ENCODE data around the gene DCP1A. TPM values are rescaled to one million over a fixed set of nuclear protein-coding genes. Genes with fewer than 3 reads are reported as not detected.

Gene DCP1A
- total and polyA plus RNA-seq, 2 of the 13 experiments (the other 11 are each of a cell fraction or from before 2014, with no cell fraction given), result 14.2 to 41.2 TPM

DNA sequence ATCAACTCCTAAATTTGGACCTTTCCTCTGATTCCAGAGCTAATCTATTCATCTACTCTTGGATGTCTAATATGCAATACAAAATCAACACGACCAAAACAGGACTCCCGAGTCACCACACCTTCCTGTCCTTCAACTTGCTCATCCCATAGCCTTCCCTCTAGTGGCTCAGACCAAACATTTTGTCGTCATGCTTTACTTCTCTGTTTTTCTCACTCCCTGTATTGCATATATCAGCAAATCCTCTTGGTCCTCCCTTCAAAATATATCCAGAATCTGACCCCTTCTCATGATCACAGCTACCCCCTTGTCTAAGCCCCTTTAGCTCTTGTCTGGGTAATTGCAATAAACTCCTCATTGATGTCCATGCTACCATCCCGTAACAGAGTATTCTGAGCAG, 30.5 kb upstream of the DCP1A start:
- in situ Hi-C loops (cut with HindIII; ENCODE audit: extremely low pct_ligation_motif_present, low pct_unique_long_range_greater_than_20kb) (loop anchor here (10.0 kb wide), 2 partner anchors 117 to 337 kb away; partner anchors contain the start of gene CACNA1D), intact Hi-C loops (cut with micrococcal nuclease; ENCODE audit: unreplicated experiment) (loop anchor here (5.0 kb wide), 1 partner anchor 135 kb away; no protein-coding TSS in a partner anchor)
- FAIRE-seq (no peak), ATAC-seq (peak; percentile 43; the same call in 2 of the 3 replicates), DNase-seq (ENCODE audit: low spot score) (no peak)
- Histone ChIP-seq H3K27ac (ENCODE audit: extremely low read length, insufficient read depth, low read length) (no peak overlapping the region), H3K36me3 (replicated peaks in 1 of 2; ENCODE audit: control insufficient read depth in 1 of 2, insufficient read depth in 2 of 2, low read length in 2 of 2) (no peaks in the 10 kb centered on the region), H3K9ac (ENCODE audit: insufficient read depth, low read depth, low read length) (no peak overlapping the region), H3K4me3 (replicated peaks in 1 of 3; ENCODE audit: insufficient read depth in 1 of 3, low read depth in 2 of 3, low read length in 3 of 3) (no peak overlapping the region), H3K4me1 (ENCODE audit: insufficient read depth, low read length) (no peaks in the 10 kb centered on the region), H2AFZ (ENCODE audit: low read length) (no peak overlapping the region), H3K4me2 (ENCODE audit: low read depth, low read length) (no peak overlapping the region), H3K27me3 (ENCODE audit: control insufficient read depth in 1 of 2, insufficient read depth in 2 of 2, low read length in 2 of 2) (no peaks in the 10 kb centered on the region), H4K20me1 (ENCODE audit: insufficient read depth, low read length) (no peaks in the 10 kb centered on the region), H3K79me2 (ENCODE audit: insufficient read depth, low read length) (no peaks in the 10 kb centered on the region), H3K9me3 (ENCODE audit: low read length) (no peaks in the 10 kb centered on the region)
- TF ChIP-seq CC2D1A (CRISPR knock-in tag; IDR thresholded peaks at IDR 0.05) (no peak), ISX (CRISPR knock-in tag; conservative IDR thresholded peaks at IDR 0.05) (no peak), MAFK (conservative IDR thresholded peaks at IDR 0.05 in 1 of 2, IDR thresholded peaks at IDR 0.05 in 1 of 2; ENCODE audit: low read length in 2 of 2) (peak; percentile 60 to 65), MAFF (IDR thresholded peaks at IDR 0.05; ENCODE audit: low read depth, low read length) (peak; percentile 40)
- TF ChIP-seq, protein P1, sequence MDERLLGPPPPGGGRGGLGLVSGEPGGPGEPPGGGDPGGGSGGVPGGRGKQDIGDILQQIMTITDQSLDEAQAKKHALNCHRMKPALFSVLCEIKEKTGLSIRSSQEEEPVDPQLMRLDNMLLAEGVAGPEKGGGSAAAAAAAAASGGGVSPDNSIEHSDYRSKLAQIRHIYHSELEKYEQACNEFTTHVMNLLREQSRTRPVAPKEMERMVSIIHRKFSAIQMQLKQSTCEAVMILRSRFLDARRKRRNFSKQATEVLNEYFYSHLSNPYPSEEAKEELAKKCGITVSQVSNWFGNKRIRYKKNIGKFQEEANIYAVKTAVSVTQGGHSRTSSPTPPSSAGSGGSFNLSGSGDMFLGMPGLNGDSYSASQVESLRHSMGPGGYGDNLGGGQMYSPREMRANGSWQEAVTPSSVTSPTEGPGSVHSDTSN (CRISPR knock-in tag; IDR thresholded peaks at IDR 0.05), result no peak
- TF ChIP-seq, protein P2, sequence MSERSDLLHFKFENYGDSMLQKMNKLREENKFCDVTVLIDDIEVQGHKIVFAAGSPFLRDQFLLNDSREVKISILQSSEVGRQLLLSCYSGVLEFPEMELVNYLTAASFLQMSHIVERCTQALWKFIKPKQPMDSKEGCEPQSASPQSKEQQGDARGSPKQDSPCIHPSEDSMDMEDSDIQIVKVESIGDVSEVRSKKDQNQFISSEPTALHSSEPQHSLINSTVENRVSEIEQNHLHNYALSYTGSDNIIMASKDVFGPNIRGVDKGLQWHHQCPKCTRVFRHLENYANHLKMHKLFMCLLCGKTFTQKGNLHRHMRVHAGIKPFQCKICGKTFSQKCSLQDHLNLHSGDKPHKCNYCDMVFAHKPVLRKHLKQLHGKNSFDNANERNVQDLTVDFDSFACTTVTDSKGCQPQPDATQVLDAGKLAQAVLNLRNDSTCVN (CRISPR knock-in tag; IDR thresholded peaks at IDR 0.05; ENCODE audit: borderline replicate concordance), result no peak
- TF ChIP-seq, protein P3, sequence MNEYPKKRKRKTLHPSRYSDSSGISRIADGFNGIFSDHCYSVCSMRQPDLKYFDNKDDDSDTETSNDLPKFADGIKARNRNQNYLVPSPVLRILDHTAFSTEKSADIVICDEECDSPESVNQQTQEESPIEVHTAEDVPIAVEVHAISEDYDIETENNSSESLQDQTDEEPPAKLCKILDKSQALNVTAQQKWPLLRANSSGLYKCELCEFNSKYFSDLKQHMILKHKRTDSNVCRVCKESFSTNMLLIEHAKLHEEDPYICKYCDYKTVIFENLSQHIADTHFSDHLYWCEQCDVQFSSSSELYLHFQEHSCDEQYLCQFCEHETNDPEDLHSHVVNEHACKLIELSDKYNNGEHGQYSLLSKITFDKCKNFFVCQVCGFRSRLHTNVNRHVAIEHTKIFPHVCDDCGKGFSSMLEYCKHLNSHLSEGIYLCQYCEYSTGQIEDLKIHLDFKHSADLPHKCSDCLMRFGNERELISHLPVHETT (CRISPR knock-in tag; conservative IDR thresholded peaks at IDR 0.05), result no peak
- ChIA-PET POLR2A (no interaction called here), CTCF (ENCODE audit: low intra/inter-chr PET ratio, low total read pairs) (no interaction called here)
- BruUV-seq (replicated peaks), result no TSS peak
- 35% methylated on average over 4 of the region's 4 CpGs for whole genome bisulfite sequencing (ENCODE audit: low lambda C conversion rate)
